H9 (cell line): Measurements from ENCODE around the gene SLC12A3. TPM values are rescaled to one million over a fixed set of nuclear protein-coding genes. Genes with fewer than 3 reads are reported as not detected.

Experiments used
- DNase-seq: peaks from one replicate; pipeline ENCODE4 v3.0.0-alpha.2; 2017
- H2AFZ ChIP-seq: one replicate; pipeline ENCODE4 v1.6.1; 2013; ENCODE audit warnings: mild to moderate bottlenecking, low read length, control low read depth, moderate library complexity
- H2AK5ac ChIP-seq: 2 replicates; pipeline ENCODE4 v1.6.1; 2013; ENCODE audit warnings: low read length, control low read depth, mixed read lengths; ENCODE audit not compliant: insufficient read length
- H2BK120ac ChIP-seq: one replicate; pipeline ENCODE4 v1.6.1; 2013; ENCODE audit warnings: low read depth, mild to moderate bottlenecking, low read length, control low read depth, inconsistent platforms; ENCODE audit not compliant: poor library complexity, severe bottlenecking
- H2BK12ac ChIP-seq: 2 replicates; pipeline ENCODE4 v1.6.1; 2013; ENCODE audit warnings: low read length, control low read depth, mixed read lengths, low read depth; ENCODE audit not compliant: insufficient read length
- H2BK15ac ChIP-seq: 2 replicates; pipeline ENCODE4 v1.6.1; 2013; ENCODE audit warnings: low read depth, low read length, control low read depth
- H2BK20ac ChIP-seq: one replicate; pipeline ENCODE4 v1.6.1; 2013; ENCODE audit warnings: low read depth, mild to moderate bottlenecking, low read length, control low read depth, inconsistent platforms; ENCODE audit not compliant: poor library complexity, severe bottlenecking
- H2BK5ac ChIP-seq: 2 replicates; pipeline ENCODE4 v1.6.1; 2013; ENCODE audit warnings: low read length, control low read depth, mixed read lengths; ENCODE audit not compliant: insufficient read length
- H3K14ac ChIP-seq: 2 replicates; pipeline ENCODE4 v1.6.1; 2013; ENCODE audit warnings: low read length, control low read depth; ENCODE audit not compliant: insufficient read depth
- H3K18ac ChIP-seq: 2 replicates; pipeline ENCODE4 v1.6.1; 2013; ENCODE audit warnings: low read depth, mild to moderate bottlenecking, mixed read lengths, low read length, control low read depth; ENCODE audit not compliant: insufficient read length
- H3K23ac ChIP-seq: 2 replicates; pipeline ENCODE4 v1.6.1; 2013; ENCODE audit warnings: low read length, control low read depth, mixed read lengths, low read depth; ENCODE audit not compliant: insufficient read length
- H3K23me2 ChIP-seq: 2 replicates; pipeline ENCODE4 v1.6.1; 2013; ENCODE audit warnings: low read depth, mild to moderate bottlenecking, mixed read lengths, low read length, control low read depth; ENCODE audit not compliant: insufficient read length, poor library complexity, severe bottlenecking
- H3K27ac ChIP-seq: 2 replicates; pipeline ENCODE4 v1.5.1; 2013; ENCODE audit warnings: low read length, control low read depth, mixed read lengths, low read depth; ENCODE audit not compliant: insufficient read length
- H3K27me3 ChIP-seq: 2 replicates; pipeline ENCODE4 v1.6.1; 2013; ENCODE audit warnings: low read length, control low read depth, inconsistent platforms; ENCODE audit not compliant: insufficient read depth
- H3K4ac ChIP-seq: 2 replicates; pipeline ENCODE4 v1.6.1; 2013; ENCODE audit warnings: low read depth, mild to moderate bottlenecking, control low read depth, inconsistent platforms, low read length, moderate library complexity
- H3K4me1 ChIP-seq: 2 replicates; pipeline ENCODE4 v1.6.1; 2013; ENCODE audit warnings: low read length, control low read depth, inconsistent platforms; ENCODE audit not compliant: insufficient read depth
- H3K4me2 ChIP-seq: 2 replicates; pipeline ENCODE4 v1.6.1; 2013; ENCODE audit warnings: low read length, control low read depth, mixed read lengths; ENCODE audit not compliant: insufficient read length, insufficient read depth
- H3K56ac ChIP-seq: 2 replicates; pipeline ENCODE4 v1.6.1; 2013; ENCODE audit warnings: low read depth, mild to moderate bottlenecking, mixed read lengths, low read length, control low read depth; ENCODE audit not compliant: insufficient read length
- H3K79me1 ChIP-seq: 2 replicates; pipeline ENCODE4 v1.6.1; 2013; ENCODE audit warnings: low read depth, mild to moderate bottlenecking, moderate library complexity, low read length, control low read depth, inconsistent platforms; ENCODE audit not compliant: insufficient read depth, poor library complexity, severe bottlenecking
- H3K79me2 ChIP-seq: 2 replicates; pipeline ENCODE4 v1.6.1; 2013; ENCODE audit warnings: low read length, control low read depth, inconsistent platforms; ENCODE audit not compliant: insufficient read depth
- H3K9ac ChIP-seq: 2 replicates; pipeline ENCODE4 v1.6.1; 2013; ENCODE audit warnings: low read length, control low read depth, mixed read lengths; ENCODE audit not compliant: insufficient read length; ENCODE audit errors: extremely low read depth
- H3K9me3 ChIP-seq: one replicate; pipeline ENCODE4 v1.6.1; 2013; ENCODE audit warnings: low read depth, low read length, inconsistent platforms; ENCODE audit not compliant: control insufficient read depth
- H3T11ph ChIP-seq: one replicate; pipeline ENCODE4 v1.6.1; 2013; ENCODE audit warnings: mild to moderate bottlenecking, low read length, control low read depth, inconsistent platforms
- H4K20me1 ChIP-seq: one replicate; pipeline ENCODE4 v1.6.1; 2013; ENCODE audit not compliant: control insufficient read depth, insufficient read length, insufficient read depth
- H4K5ac ChIP-seq: 2 replicates; pipeline ENCODE4 v1.6.1; 2013; ENCODE audit warnings: low read depth, mild to moderate bottlenecking, mixed read lengths, low read length, control low read depth; ENCODE audit not compliant: insufficient read length
- H4K8ac ChIP-seq: replicated peaks from 2 replicates; pipeline ENCODE4 v1.6.1; 2013; ENCODE audit warnings: low read length, control low read depth, mixed read lengths, low read depth; ENCODE audit not compliant: insufficient read length
- H4K91ac ChIP-seq: 2 replicates; pipeline ENCODE4 v1.6.1; 2013; ENCODE audit warnings: low read depth, mild to moderate bottlenecking, moderate library complexity, mixed read lengths, low read length, control low read depth; ENCODE audit not compliant: insufficient read length
- H3K27ac Mint-ChIP-seq, 3 experiments: 2 replicates in 2 of 3; 3 replicates in 1 of 3; pipeline ENCODE4 v1.8.0; 2020 to 2021; ENCODE audit warnings: mixed read lengths in 3 of 3, mild to moderate bottlenecking in 1 of 3, moderate library complexity in 1 of 3
- H3K27me3 Mint-ChIP-seq: 2 replicates; pipeline ENCODE4 v1.8.0; 2021; ENCODE audit warnings: low read depth, mild to moderate bottlenecking, moderate library complexity, mixed read lengths
- H3K36me3 Mint-ChIP-seq, 3 experiments: 2 replicates in 2 of 3; 3 replicates in 1 of 3; pipeline ENCODE4 v1.8.0; 2020 to 2021; ENCODE audit warnings: low read depth in 3 of 3, mixed read lengths in 3 of 3; ENCODE audit not compliant: insufficient read depth in 1 of 3
- H3K4me1 Mint-ChIP-seq, 2 experiments: 2 replicates each; pipeline ENCODE4 v1.8.0; 2020; ENCODE audit warnings: mixed read lengths in 2 of 2
- H3K4me3 Mint-ChIP-seq, 2 experiments: 2 replicates in 1 of 2; 3 replicates in 1 of 2; pipeline ENCODE4 v1.8.0; 2020 to 2021; ENCODE audit warnings: mild to moderate bottlenecking in 2 of 2, mixed read lengths in 2 of 2, moderate library complexity in 1 of 2
- H3K9me3 Mint-ChIP-seq, 2 experiments: 2 replicates in 1 of 2; 3 replicates in 1 of 2; pipeline ENCODE4 v1.8.0; 2020; ENCODE audit warnings: mild to moderate bottlenecking in 2 of 2, mixed read lengths in 2 of 2, moderate library complexity in 1 of 2
- CTCF ChIP-seq: fragments of 200-600 bp; sonication (generic); conservative IDR thresholded peaks from 3 replicates; pipeline ENCODE4 v1.8.0; 2021; ENCODE audit warnings: antibody characterized with exemption, mild to moderate bottlenecking
- WGBS: extraction: QIAGEN DNeasy Blood & Tissue Kit; methylation state at CpG from one replicate; pipeline ENCODE4 v1.1.7; 2013; ENCODE audit warnings: missing lambda C conversion rate, low lambda C conversion rate, mixed read lengths; ENCODE audit not compliant: insufficient read length; ENCODE audit errors: extremely low coverage; 5-methylcytosine and 5-hydroxymethylcytosine counted together
- total RNA-seq: library from RNA; stranded (reverse); gene quantifications from 2 replicates; pipeline ENCODE4 v1.2.1, GENCODE V29; 2021

The SLC12A3 gene
- total RNA-seq, 1 experiment from 2014 or later = not detected

GRCh38 chr16:56852968-56853367 is 12.0 kb upstream of the SLC12A3 start:
- 0 out of 2 replicates have a peak, but pooled peaks cover 2% of the 10 kb centered on the region for H3K4me1 ChIP-seq
- no peak overlapping the region for H3K56ac ChIP-seq
- no peaks in the 10 kb centered on the region; a peak in 1 of 5 replicates for H3K9me3 Mint-ChIP-seq
- no peak for TF ChIP-seq CTCF
- H2BK12ac ChIP-seq = no peak overlapping the region
- no peak overlapping the region for H3K4me3 Mint-ChIP-seq
- peaks cover 0 to 1% (median 0%) of the 10 kb centered on the region in 3 experiments; a peak in 1 of 7 replicates for H3K36me3 Mint-ChIP-seq
- no peak overlapping the region for H3K27ac Mint-ChIP-seq
- H2BK5ac ChIP-seq = no peak overlapping the region
- no peaks in the 10 kb centered on the region for H4K20me1 ChIP-seq
- no peaks in the 10 kb centered on the region for H3K79me1 ChIP-seq
- no peak overlapping the region for H3T11ph ChIP-seq
- H3K4me1 Mint-ChIP-seq = peaks cover 17 to 21% of the 10 kb centered on the region in 2 experiments
- no peak overlapping the region for H3K14ac ChIP-seq
- no peaks in the 10 kb centered on the region; the same call in none of the 2 replicates for H3K27me3 Mint-ChIP-seq
- no peaks in the 10 kb centered on the region for H3K27me3 ChIP-seq
- H2AFZ ChIP-seq = no peak overlapping the region
- H3K79me2 ChIP-seq = no peaks in the 10 kb centered on the region
- no peak overlapping the region for H4K91ac ChIP-seq
- no peak overlapping the region for H3K4me2 ChIP-seq
- H2BK20ac ChIP-seq = no peak overlapping the region
- no peak overlapping the region for H2BK15ac ChIP-seq
- H3K9ac ChIP-seq = no peak overlapping the region
- no peak for DNase-seq
- H3K9me3 ChIP-seq = no peaks in the 10 kb centered on the region
- no peak overlapping the region for H2AK5ac ChIP-seq
- WGBS = no CpG with 5 or more reads among the region's 11 CpGs
- H3K23ac ChIP-seq = no peak overlapping the region
- H2BK120ac ChIP-seq = no peak overlapping the region
- no peak overlapping the region for H4K8ac ChIP-seq
- no peak overlapping the region for H3K27ac ChIP-seq
- no peak overlapping the region for H4K5ac ChIP-seq
- H3K23me2 ChIP-seq = no peaks in the 10 kb centered on the region
- H3K4ac ChIP-seq = no peak overlapping the region
- H3K18ac ChIP-seq = no peak overlapping the region
